Osteoblast (primary cell): ENCODE measurements around the gene AJAP1. TPM values are rescaled to one million over a fixed set of nuclear protein-coding genes. Genes with fewer than 3 reads are reported as not detected.

Experiments
- DNase-seq: peaks from one replicate; pipeline ENCODE4 v3.0.0; 2011; ENCODE audit warnings: low spot score, mixed read lengths; ENCODE audit not compliant: insufficient read length; ENCODE audit errors: missing footprints
- H2AFZ ChIP-seq: 2 replicates; pipeline ENCODE4 v1.6.0; 2011; ENCODE audit warnings: mild to moderate bottlenecking, low read length
- H3K27ac ChIP-seq: 2 replicates; pipeline ENCODE4 v1.5.1; 2011; ENCODE audit warnings: mild to moderate bottlenecking, low read depth, low read length, moderate library complexity
- H3K27me3 ChIP-seq: 2 replicates; pipeline ENCODE4 v1.6.0; 2012; ENCODE audit warnings: mild to moderate bottlenecking, control low read depth, inconsistent platforms, low read length, moderate library complexity; ENCODE audit not compliant: insufficient read depth
- H3K36me3 ChIP-seq: 2 replicates; pipeline ENCODE4 v1.5.1; 2011; ENCODE audit warnings: mild to moderate bottlenecking, low read length, control low read depth, moderate library complexity; ENCODE audit not compliant: insufficient read depth
- H3K4me1 ChIP-seq: 2 replicates; pipeline ENCODE4 v1.5.1; 2011; ENCODE audit warnings: mild to moderate bottlenecking, low read length, control low read depth, moderate library complexity; ENCODE audit not compliant: insufficient read depth
- H3K4me2 ChIP-seq: 2 replicates; pipeline ENCODE4 v1.6.0; 2011; ENCODE audit warnings: mild to moderate bottlenecking, low read length; ENCODE audit not compliant: insufficient read depth
- H3K4me3 ChIP-seq: fragments of 200-600 bp; sonication (generic); 3 replicates; pipeline ENCODE4 v1.5.1; 2012; ENCODE audit warnings: mild to moderate bottlenecking, low read length, inconsistent platforms; ENCODE audit not compliant: insufficient read depth
- H3K79me2 ChIP-seq: 2 replicates; pipeline ENCODE4 v1.6.0; 2012; ENCODE audit warnings: mild to moderate bottlenecking, low read length, control low read depth, inconsistent platforms; ENCODE audit not compliant: insufficient read depth
- H3K9me3 ChIP-seq: 2 replicates; pipeline ENCODE4 v1.5.1; 2011; ENCODE audit warnings: low read depth, low read length, control low read depth
- H4K20me1 ChIP-seq: 2 replicates; pipeline ENCODE4 v1.6.0; 2012; ENCODE audit warnings: mild to moderate bottlenecking, low read length, control low read depth; ENCODE audit not compliant: insufficient read depth
- CTCF ChIP-seq: IDR thresholded peaks from 2 replicates; pipeline ENCODE4 v1.5.1; 2011; ENCODE audit warnings: mild to moderate bottlenecking, low read depth, low read length, moderate library complexity; ENCODE audit errors: extremely low read depth
- total RNA-seq: library from RNA; depleted of rRNA; stranded (reverse); fragments of >200 nt; gene quantifications from 2 replicates; pipeline ENCODE4 v1.2.3, GENCODE V29; 2012

The AJAP1 gene, protein sequence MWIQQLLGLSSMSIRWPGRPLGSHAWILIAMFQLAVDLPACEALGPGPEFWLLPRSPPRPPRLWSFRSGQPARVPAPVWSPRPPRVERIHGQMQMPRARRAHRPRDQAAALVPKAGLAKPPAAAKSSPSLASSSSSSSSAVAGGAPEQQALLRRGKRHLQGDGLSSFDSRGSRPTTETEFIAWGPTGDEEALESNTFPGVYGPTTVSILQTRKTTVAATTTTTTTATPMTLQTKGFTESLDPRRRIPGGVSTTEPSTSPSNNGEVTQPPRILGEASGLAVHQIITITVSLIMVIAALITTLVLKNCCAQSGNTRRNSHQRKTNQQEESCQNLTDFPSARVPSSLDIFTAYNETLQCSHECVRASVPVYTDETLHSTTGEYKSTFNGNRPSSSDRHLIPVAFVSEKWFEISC
- total RNA-seq: 0.29 and 1.1 TPM in 2 replicates

GRCh38 chr1:4653796-4654725 is at the start of gene AJAP1:
AJAP1 (plus strand) TSS chr1:4654609; CDS start chr1:4655426, 817 bp downstream.
- no peaks in the 10 kb centered on the region for H4K20me1 ChIP-seq
- peak; percentile 91 for DNase-seq
- H3K27ac ChIP-seq: no peak within 1 kb of the TSS
- H3K4me2 ChIP-seq: no peak within 1 kb of the TSS
- TF ChIP-seq CTCF: no peak
- H3K36me3 ChIP-seq: no peaks in the 10 kb centered on the region
- H3K79me2 ChIP-seq: no peaks in the 10 kb centered on the region
- H3K27me3 ChIP-seq: peaks cover 9% of the 10 kb centered on the region
- no peaks in the 10 kb centered on the region for H3K9me3 ChIP-seq
- no peak within 1 kb of the TSS for H3K4me3 ChIP-seq
- no peak within 1 kb of the TSS for H2AFZ ChIP-seq
- no peaks in the 10 kb centered on the region for H3K4me1 ChIP-seq

- H3K4me3 ChIP-seq: no peak overlapping the region
- no peak for DNase-seq
- H4K20me1 ChIP-seq: no peaks in the 10 kb centered on the region
- H3K4me2 ChIP-seq: no peak overlapping the region
- no peak overlapping the region for H3K27ac ChIP-seq
- H3K4me1 ChIP-seq: no peaks in the 10 kb centered on the region
- no peaks in the 10 kb centered on the region for H3K9me3 ChIP-seq
- H3K36me3 ChIP-seq: no peaks in the 10 kb centered on the region
- no peak overlapping the region for H2AFZ ChIP-seq
- no peak for TF ChIP-seq CTCF
- no peaks in the 10 kb centered on the region for H3K79me2 ChIP-seq
- no peaks in the 10 kb centered on the region for H3K27me3 ChIP-seq
Observed at GRCh38 chr1:4605158-4605557, 49.3 kb upstream of the AJAP1 start.

DNA sequence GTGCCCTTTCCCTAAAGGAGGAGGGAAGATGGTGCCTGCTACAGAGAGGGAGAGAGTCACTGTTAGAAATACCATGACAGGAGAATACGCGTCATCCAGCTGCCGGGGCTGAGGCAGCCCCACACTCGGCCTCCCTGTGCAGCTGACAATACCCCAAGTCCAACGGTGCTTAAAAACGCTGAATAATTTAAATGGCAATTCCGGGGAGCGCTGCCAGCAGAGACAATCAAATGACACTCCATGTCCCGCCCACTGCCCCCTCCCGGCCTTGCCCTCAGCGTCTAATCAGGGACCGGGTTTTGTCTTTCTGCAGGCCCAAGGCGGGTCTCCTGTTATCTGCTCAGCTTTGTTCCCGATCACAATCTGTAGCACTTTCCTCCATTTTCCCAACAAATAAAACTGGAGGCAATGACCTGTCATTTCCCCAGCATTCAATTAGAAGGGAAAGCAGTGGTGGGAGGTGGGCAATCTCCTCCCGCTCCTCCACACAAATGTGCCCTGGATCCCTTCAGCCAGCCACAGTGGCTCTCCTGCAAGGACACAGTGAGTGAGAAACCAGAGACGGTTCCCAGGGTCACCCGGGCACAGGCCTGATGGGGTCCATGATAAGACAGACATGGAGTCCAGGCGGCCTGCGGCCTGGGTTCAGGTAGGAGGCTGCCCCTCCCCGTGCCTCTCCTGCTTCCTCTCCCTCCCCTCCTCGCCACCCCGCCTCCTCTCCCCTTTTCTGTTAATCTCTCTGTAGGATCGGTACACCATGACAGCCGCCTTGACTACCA is 42.7 kb upstream of the AJAP1 start:
- Histone ChIP-seq H3K4me2 (no peak overlapping the region), H3K4me1 (no peaks in the 10 kb centered on the region), H3K27ac (no peak overlapping the region), H2AFZ (no peak overlapping the region), H3K9me3 (no peaks in the 10 kb centered on the region), H4K20me1 (no peaks in the 10 kb centered on the region), H3K79me2 (no peaks in the 10 kb centered on the region), H3K27me3 (no peaks in the 10 kb centered on the region), H3K36me3 (no peaks in the 10 kb centered on the region), H3K4me3 (no peak overlapping the region)
- TF ChIP-seq CTCF: no peak
- peak; percentile 21 for DNase-seq
